ENCODE measurements around the gene MYOF. TPM values are rescaled to one million over a fixed set of nuclear protein-coding genes. Genes with fewer than 3 reads are reported as not detected.

MYOF gene
- polyA plus RNA-seq, 1 of the 3 experiments (the other 2 are of a cell fraction), result 103 TPM

GRCh38 chr10:93393211-93393610 lies 88.9 kb downstream of the MYOF start (continued):
- TF ChIP-seq, protein P1, sequence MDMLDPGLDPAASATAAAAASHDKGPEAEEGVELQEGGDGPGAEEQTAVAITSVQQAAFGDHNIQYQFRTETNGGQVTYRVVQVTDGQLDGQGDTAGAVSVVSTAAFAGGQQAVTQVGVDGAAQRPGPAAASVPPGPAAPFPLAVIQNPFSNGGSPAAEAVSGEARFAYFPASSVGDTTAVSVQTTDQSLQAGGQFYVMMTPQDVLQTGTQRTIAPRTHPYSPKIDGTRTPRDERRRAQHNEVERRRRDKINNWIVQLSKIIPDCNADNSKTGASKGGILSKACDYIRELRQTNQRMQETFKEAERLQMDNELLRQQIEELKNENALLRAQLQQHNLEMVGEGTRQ (IDR thresholded peaks at IDR 0.05; ENCODE audit: borderline replicate concordance, low read depth, low read length), result no peak
- TF ChIP-seq RAD21 (IDR thresholded peaks at IDR 0.05; ENCODE audit: low read length) (no peak), FOXJ3 (CRISPR knock-in tag; IDR thresholded peaks at IDR 0.05) (no peak), ELF1 (IDR thresholded peaks at IDR 0.05) (no peak), FOXM1 (IDR thresholded peaks at IDR 0.05; ENCODE audit: low read depth) (no peak)

DNA sequence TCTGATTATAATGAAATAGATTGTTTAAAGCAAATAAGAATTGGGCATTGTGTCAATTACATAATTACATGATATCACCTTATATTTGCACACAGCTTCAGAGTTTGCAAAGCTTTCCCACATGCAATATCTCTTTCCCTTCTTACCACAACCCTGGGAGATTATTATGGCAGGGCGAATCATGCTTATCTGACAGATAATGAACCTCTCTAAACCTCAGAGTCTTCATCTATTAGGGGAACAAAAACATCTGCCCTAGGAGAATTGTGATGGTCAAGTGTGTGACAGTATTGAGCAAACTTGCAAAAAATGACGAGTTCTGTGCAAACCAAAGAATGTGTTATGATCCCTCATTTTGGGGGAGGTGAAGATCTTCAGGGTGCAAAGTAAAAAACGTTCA lies 90.0 kb downstream of the MYOF start:
- no peak for DNase-seq
- 89% methylated on average over 3 of the region's 3 CpGs for WGBS (ENCODE audit: low lambda C conversion rate)

More for the DNA sequence above, 90.0 kb downstream of the MYOF start:
- no peak overlapping the region for H3K9ac ChIP-seq
- H3K36me3 ChIP-seq (replicated peaks in 1 of 2; ENCODE audit: control insufficient read depth in 1 of 2, insufficient read depth in 2 of 2, low read length in 1 of 2), result peaks cover 43 to 62% of the 10 kb centered on the region in 2 experiments
- no peak overlapping the region for H3K4me3 ChIP-seq (ENCODE audit: low read depth in 2 of 2, low read length in 1 of 2)
- H3K4me1 ChIP-seq (ENCODE audit: control insufficient read depth in 1 of 2, insufficient read depth in 2 of 2, low read depth in 1 of 2, low read length in 1 of 2), result no peaks in the 10 kb centered on the region; a peak in 2 of 4 replicates
- H2AFZ ChIP-seq (ENCODE audit: low read depth), result no peak overlapping the region
- H3F3A ChIP-seq (replicated peaks; ENCODE audit: insufficient read depth), result peaks cover 10% of the 10 kb centered on the region
- H3K79me2 ChIP-seq (ENCODE audit: insufficient read depth), result no peaks in the 10 kb centered on the region
- TF ChIP-seq RXRA (IDR thresholded peaks at IDR 0.05; ENCODE audit: borderline replicate concordance, low read depth), result no peak
- no peak for TF ChIP-seq NFIC (IDR thresholded peaks at IDR 0.05; ENCODE audit: borderline replicate concordance)
- TF ChIP-seq MEF2A (IDR thresholded peaks at IDR 0.05; ENCODE audit: borderline replicate concordance, low read depth), result no peak
- TF ChIP-seq CHD2 (IDR thresholded peaks at IDR 0.05; ENCODE audit: low read length, partially characterized antibody), result no peak
- TF ChIP-seq, protein P2, sequence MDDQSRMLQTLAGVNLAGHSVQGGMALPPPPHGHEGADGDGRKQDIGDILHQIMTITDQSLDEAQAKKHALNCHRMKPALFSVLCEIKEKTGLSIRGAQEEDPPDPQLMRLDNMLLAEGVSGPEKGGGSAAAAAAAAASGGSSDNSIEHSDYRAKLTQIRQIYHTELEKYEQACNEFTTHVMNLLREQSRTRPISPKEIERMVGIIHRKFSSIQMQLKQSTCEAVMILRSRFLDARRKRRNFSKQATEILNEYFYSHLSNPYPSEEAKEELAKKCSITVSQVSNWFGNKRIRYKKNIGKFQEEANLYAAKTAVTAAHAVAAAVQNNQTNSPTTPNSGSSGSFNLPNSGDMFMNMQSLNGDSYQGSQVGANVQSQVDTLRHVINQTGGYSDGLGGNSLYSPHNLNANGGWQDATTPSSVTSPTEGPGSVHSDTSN (IDR thresholded peaks at IDR 0.05), result no peak
- TF ChIP-seq EZH2phosphoT487 (IDR thresholded peaks at IDR 0.05; ENCODE audit: borderline replicate concordance, low read depth), result no peak
- TF ChIP-seq FOXJ3 (CRISPR knock-in tag; IDR thresholded peaks at IDR 0.05), result no peak
- no peak for TF ChIP-seq TEAD4 (IDR thresholded peaks at IDR 0.05; ENCODE audit: borderline replicate concordance, insufficient read depth)
- no peak for TF ChIP-seq MAX (IDR thresholded peaks at IDR 0.05; ENCODE audit: low read depth)
- TF ChIP-seq TCF12 (IDR thresholded peaks at IDR 0.05), result no peak
- TF ChIP-seq IRF3 (IDR thresholded peaks at IDR 0.05; ENCODE audit: low read depth, low read length), result no peak
- TF ChIP-seq ZBTB33 (IDR thresholded peaks at IDR 0.05; ENCODE audit: borderline replicate concordance, low read depth), result no peak
- no peaks in the 10 kb centered on the region for H3K9me3 ChIP-seq
- H4K20me1 ChIP-seq (ENCODE audit: insufficient read depth), result no peaks in the 10 kb centered on the region
- H3K27me3 ChIP-seq (ENCODE audit: insufficient read depth), result no peaks in the 10 kb centered on the region
- no peak overlapping the region for H3K27ac ChIP-seq (ENCODE audit: low read depth in 2 of 2, low read length in 1 of 2)
- H3K9me2 ChIP-seq, result no peaks in the 10 kb centered on the region
- POLR2A ChIA-PET, result no interaction called here
- CTCF ChIA-PET, result interaction anchor here (1.1 to 6.0 kb wide), 5 partner anchors 12 to 90 kb away, joined by 3 to 49 read pairs (median 4); partner anchors contain the start of gene MYOF
- H3K4me2 ChIP-seq, result no peak overlapping the region

All from SK-N-SH (cell line).